PC-3 (cell line): Measurements from ENCODE around the gene LINC00237.

ENCODE experiments used
- CTCF ChIP-seq: fragments of 300-600 bp; sonication (generic); conservative IDR thresholded peaks from 2 replicates; pipeline ENCODE4 v1.5.1; 2017; ENCODE audit warnings: antibody characterized with exemption, low read depth, mild to moderate bottlenecking, low read length
- EZH2 ChIP-seq: fragments of 300-600 bp; sonication (generic); IDR thresholded peaks from one replicate; pipeline ENCODE4 v1.6.1; 2017; ENCODE audit warnings: antibody characterized with exemption, mild to moderate bottlenecking, low read length; ENCODE audit not compliant: unreplicated experiment
- EZH2phosphoT487 ChIP-seq: fragments of 300-600 bp; sonication (generic); IDR thresholded peaks from 2 replicates; pipeline ENCODE4 v1.6.1; 2018; ENCODE audit warnings: mild to moderate bottlenecking, antibody characterized with exemption, low read length, borderline replicate concordance

GRCh38 chr20:21145424-21145823, 39.3 kb upstream of the LINC00237 start:
- no peak for TF ChIP-seq CTCF
- TF ChIP-seq EZH2 = no peak
- no peak for TF ChIP-seq EZH2phosphoT487
